HG03521 (cell line): ENCODE measurements around the gene CHIT1.
A peak's percentile ranks its signal among the peaks of the same experiment; 100 is the strongest.

ENCODE experiments used
- ATAC-seq: cut with Tn5 transposase; IDR thresholded peaks from one replicate; pipeline ENCODE4 v1.9.1; 2021; ENCODE audit warnings: mild to moderate bottlenecking, moderate library complexity; ENCODE audit not compliant: unreplicated experiment

The CHIT1 gene

DNA sequence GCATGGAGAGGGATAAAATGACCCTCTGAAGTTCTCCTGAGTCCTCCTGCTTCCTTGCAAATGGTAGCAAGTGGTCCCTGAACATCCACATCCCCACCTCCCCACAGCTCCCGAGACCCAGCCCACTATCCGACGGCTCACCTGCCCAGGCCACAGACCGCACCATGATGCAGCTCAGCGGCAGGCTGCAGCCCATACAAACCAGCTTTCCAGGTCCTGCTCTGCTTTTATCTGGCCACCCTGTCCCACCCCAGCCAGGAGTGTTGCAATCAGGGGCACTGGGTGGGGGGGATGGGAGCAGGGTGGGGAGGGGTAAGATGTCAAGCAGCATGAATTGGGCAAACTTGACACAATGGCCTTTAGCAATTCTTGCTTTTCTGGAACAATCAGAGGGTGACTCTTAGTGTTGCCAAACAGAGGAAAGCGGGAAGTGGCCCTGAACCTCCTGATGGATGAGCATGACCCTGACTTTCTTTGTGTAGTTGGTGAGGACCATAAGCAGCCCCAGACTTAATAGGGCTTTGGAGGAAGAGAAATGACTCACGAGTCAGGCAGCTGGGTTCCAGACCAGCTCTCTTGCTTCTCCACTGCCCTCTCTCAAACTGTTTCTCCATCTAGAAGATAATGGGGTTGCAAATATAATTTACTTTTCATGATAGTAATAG is at the start of gene CHIT1:
Gene CHIT1 (minus strand): TSS at position 203 of the 665 bp plus-strand sequence. CDS start 37 bp downstream, at position 166.
- ATAC-seq: no peak

DNA sequence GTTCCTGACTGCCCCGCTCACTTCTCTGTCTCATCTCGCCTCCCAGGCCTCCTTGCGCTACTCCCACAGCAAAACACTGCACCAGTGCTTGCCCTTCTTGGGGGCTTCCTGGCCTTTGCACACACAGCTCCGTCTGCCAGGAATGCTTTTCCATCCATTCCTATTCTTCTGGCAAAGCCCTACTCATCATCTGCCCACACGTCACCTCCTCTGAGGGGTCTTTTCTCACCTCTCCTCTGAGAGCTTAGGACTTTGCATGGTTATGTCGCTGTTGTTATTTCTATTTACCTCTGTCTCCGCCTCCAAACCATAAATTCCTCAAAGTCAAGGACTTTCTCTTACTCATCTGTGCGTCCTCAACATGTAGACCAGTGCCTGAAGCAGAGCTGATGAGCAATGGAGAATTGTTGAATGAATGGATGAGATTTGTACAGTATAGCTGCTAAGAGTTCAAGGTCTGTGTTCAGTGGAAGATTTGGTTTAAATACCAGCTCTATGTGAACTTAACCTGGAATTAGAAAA is 49.5 kb upstream of the CHIT1 start:
- no peak for ATAC-seq

DNA sequence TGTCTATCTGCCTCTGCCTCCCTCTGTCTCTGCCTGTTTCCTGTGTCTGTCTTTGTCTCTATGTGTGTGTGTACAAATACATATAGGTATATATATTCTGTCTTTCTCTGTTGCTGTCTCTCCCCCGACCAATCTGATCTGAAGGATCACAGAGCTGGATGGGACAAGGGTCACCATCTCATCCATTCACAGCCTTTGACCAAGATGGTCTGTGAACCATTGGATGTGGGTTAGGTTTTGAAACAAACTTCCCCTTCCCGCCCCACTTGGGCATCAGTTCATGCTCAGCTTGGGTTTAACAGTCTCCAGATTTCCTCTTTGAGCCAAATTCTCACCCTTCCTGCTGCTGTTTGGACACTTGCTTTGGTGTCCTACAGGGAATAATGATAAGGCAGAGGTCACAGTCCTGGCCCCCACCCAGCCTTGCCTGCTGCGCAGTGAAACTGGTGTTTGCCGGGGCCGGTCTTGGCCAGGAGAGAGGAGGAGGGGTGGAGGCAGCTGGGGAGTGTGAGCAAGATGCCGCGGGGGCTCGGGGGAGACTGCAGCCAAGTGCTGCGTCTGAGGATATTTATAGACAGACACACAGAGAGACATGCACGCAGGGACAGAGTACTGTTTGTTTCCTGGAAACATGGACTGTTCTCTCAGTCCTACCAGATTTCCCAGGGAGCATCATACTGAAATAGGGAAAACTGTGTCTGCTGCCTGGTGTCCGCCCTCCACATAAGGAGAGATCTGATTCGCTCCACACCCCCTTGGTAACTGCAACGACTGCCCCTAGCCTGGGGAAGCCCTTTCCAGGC is 48.8 kb upstream of the CHIT1 start:
- no peak for ATAC-seq

DNA sequence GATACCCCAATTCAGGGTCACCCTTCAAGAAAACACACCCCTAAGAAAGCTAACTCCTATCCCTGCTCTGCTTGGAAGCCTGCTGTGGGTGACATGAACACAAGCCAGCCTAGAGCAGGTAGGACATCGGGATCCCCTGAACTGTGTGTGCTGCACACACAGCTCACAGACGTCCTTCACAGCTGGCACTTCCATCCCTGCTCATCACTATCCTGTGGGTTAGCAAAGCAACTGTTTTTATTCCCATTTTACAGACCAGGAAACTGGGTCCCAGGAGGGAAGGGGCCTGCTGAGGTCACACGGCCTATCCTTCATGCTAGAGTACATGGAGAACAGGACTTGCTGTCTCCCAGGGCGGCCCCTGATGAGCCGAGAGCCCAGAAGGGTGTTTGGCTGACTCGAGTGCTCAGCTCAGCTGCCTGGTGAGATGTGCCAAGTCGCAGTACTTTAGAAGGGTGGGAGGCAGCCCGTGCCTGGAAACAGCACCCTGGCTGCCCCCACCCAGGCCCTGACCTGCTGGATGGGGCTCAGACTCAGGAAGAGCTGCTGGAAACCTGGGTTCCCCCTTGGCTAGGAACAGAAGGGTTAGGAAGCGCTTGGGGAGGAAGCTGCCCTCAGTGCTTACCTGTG is 47.6 kb upstream of the CHIT1 start:
- no peak for ATAC-seq

DNA sequence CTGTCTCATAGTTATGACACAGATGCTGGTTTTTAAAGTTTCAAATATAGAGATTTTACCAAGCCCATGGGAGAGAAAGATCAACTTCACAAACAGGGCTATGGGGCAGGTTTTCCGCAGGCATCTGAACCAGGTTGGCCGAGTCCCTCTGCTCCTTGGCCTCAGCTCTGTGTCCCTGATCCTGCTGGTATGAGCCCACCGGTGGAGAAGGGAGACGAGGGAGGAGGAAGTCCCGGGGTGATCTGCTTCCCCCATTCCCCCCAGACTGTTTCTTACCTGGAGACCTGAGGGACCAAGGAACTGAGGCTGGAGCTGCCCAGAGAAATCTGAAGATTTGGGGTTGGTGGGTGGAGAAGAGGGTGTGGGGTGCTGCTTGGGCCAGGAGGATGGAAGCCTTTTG is 46.9 kb upstream of the CHIT1 start:
- ATAC-seq: no peak

DNA sequence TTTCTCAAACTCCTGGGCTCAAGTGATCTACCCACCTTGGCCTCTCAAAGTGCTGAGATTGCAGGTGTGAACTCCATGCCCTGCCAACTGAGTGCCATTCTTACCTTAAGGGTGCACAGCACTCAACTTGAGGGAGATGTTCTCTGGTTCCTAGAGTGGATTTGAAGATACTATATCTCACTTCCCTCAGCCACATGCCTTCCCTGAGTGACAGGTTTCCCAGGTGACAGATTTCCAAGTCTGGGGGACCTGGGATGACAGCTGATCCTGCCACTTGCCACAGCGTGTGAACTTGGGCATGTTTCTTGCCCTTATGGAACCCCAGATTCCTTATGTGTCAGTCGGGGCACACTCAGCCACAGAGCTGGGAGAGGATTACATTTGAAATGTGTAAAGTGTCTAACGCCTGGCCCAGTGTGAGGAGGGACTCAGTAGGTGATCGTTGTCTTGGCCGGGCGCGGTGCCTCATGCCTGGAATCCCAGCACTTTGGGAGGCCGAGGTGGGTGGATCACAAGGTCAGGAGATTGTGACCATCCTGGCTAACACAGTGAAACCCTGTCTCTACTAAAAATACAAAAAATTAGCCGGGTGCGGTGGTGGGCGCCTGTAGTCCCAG is 46.3 kb upstream of the CHIT1 start:
- no peak for ATAC-seq

DNA sequence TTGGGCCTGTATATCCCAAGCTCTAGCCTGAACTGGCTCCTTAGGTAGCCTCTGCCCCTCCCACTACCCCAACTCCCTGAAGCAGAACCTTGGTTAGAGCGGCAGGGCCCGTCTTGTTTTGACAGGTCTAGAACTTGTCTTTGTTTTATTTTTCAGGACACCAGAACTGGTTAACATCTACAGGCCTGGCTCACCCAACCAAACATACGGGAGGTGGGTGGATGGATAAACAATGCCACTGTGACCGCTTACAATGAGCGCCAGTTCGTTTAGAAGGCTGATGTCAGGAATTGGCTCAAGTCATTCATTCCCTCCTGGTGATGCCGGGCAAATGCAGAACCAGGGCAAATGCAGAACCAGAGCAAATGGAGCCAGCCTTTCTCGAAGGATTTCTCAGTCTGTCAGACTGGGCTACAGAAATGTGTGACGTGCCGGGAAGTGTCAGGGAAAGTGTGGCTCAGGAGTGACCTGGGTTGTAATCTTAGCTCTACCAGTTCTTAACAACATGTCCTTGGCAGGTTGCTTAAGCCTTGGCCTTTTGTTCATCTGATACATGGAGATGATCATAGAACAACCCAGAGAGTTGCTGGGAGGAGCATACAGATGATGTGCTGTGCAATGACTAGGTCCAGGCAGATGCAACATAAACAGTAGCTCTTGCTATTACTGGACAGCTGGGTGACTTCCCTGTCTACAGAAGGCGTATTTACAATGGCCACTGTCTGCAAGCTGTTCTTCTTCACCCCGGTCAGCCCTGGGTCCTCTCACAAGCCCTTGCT is 45.3 kb upstream of the CHIT1 start:
- no peak for ATAC-seq

DNA sequence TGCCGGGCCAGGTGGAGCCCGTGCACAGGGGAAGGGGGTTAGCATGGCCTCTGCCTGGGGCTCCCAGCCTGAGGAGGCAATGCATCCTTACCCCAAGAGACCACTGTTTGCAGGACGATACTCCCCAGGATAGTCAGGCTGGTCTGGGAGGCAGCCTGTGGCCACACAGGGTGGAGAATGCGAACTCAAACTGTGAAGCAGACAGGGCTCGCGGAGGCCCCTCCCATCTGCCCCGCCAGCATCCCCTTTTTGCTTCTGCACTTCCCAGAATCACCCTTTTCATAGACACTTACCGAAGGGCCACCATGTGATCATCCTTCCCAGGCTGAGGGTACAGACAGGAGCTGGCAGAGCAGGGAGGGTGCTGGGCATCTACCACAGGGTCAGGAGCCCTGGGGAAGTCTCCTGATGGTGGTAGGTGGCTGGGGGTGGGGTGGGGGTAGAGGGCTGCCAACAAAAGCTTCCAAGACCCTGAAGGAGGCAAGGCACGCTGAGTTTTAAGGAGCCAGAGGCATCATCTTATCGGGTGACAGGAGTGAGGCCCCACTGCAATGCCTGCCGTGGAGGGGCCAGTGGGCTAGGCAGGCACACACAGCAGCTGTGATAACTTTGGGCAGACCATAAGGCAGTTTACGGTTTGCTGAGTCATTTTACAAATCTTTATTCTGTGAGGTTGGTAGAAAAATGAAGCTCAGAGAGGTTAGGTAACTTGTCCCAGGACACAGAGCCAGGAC is 44.6 kb upstream of the CHIT1 start:
- ATAC-seq: no peak

DNA sequence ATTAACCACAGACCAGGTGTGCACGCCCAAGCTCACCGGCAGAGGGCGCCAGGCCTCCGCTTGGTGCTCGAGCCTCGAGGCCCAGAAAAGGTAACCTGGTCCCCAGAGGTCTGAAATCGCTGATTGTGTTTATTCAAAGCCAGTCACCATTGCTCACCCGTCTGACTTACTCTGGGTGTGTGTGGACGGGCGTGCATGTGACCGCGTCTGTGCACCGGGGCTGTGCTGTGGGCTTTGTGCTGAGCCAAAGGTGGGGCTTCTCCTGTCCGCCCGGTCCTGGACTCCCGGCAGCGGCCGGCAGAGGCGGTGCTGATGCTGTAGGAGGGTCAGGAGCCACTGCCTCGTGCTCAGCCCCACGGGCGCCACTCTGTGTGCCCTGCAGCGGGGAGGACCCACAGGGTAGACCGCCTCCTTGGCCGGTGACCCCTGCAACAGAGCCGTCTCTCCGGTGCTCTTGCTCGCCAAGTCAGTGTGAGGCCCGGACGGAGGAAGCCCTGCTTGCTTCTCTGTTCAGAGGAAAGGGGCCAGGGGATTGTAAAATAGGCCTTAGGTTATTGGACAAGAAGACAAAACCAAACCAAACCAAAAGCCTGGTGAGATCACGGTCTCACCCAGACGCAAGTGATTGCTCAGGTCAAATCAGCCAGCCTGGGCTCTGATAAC is 43.9 kb upstream of the CHIT1 start:
- peak; percentile 65 for ATAC-seq

DNA sequence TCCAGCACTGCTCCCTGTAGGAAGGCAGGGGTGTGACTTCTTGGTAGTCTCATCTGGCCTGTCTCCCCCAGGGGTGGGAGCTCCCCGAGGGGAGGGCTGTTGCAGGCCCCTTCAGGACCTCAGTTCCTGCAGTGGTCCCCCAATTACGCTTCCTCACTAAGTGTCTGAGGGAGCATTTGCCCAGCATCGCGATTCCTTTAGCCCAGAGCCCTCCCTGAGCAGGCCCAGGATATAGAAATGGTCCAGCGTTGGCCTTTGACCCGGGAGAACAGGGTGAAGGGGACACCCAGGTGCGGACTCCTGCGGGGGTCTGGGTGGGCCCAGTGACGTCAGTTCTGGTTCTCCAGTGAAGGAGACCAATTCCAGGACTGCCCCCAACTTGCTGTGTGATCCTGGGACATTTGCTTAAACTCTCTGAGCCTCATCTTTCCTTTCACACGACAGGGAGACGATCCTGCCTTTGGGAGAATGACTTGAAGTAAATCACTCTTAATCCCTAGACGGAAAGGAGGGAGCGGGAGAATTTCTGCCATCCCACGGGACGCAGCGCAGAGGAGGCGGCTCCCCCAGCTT is 43.2 kb upstream of the CHIT1 start:
- ATAC-seq: no peak

DNA sequence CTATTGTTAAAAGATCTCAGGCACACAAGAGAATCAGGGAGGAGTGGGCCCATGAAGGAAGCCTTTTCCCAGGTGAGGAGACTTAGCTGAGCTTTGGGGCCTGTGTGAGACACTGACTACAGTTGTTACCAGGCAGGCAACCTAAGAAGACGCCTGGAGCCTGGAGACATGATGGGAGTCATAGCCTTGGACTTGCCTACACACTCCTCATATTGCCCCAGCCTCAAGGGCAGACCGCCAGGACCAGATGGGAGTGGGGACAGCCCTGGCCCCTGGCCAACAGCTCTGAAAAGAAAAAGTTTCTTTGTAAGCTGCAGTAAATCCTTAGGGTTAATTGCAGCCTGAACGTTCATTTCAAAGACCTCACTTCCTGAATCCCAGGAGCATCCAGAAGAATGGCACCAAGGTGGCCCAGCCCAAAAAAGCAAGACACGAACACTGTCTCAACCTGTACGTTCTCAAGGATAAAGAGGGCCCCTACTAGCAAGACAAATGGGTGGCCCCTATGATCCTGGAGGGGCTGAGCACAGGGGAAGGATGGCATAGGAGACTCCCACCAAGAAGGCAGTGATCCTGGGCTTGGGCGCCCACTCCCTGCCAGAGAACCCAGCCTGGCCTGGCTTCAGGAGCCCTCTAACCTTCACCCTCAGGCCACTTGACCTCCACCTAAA is 42.6 kb upstream of the CHIT1 start:
- ATAC-seq: no peak

DNA sequence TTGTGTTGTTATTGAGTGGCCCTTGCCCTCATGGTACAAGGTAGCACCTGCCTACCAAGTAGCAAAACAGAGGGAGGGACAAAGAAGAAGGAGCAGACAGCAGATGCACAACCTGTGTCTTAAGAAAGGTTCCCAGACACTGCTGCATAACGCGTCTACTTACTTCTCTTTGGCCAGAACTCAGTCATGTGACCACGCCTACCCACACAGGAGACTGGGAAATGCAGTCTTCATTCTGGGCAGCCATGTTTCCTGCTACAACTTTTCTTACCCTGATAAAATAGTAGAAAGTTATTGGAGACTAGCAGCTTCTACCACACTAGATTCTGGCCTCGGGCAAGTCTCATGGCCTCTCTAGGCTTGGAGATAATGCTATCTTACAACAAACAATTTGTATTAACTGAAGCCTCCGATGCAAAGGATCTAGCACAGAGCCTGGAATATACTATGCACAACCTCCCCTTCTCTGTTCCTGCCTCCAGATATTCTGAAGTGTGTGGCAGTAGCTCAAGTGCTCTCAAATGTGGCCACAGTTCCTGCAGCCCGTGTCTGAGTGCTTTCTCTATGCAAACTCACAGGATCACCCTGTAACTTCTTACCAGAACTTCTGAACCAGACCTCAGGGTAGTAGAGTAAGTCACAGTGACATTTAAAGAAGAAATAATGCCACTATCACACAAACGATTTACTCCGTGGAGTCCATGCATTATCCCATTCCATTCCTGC is 41.7 kb upstream of the CHIT1 start:
- ATAC-seq: no peak

DNA sequence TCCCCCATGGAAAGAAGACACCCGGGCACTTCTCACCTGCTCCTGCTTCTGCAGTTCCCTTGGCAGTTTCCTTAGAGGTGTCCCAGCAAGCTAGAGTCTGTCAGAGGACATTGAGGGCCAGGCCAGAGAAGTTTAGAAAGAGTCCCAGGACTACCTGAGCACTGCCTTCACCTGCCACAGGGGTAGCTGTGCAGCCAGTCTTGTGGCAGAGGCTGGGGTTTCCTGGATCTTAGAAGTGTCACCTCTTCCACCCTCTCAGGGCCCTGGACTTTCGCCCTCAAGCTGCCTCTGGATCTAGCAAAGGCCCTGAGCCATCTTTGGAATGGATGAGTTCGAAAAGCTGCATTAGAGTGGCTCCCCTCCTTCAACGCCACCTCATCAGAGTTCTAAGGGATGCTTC is 41.0 kb upstream of the CHIT1 start:
- ATAC-seq: no peak

DNA sequence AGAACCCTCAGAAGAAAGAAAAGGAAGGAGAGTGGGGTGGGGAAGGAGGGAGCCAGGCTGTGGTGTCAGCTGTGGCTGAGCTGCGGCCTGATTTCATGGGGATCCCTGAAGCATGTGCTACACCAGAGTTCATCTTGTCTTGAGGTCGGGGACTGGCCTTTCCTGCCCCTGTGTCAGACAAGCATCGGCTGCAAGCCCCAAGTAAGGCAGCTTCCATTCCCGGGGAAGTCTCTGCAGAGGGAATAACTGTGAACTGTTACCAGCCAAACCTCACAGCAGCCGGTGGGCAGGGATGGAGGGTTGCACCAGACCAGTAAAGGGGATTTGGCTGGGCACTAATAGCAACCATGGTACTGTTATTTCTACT is 40.2 kb upstream of the CHIT1 start:
- ATAC-seq: no peak

DNA sequence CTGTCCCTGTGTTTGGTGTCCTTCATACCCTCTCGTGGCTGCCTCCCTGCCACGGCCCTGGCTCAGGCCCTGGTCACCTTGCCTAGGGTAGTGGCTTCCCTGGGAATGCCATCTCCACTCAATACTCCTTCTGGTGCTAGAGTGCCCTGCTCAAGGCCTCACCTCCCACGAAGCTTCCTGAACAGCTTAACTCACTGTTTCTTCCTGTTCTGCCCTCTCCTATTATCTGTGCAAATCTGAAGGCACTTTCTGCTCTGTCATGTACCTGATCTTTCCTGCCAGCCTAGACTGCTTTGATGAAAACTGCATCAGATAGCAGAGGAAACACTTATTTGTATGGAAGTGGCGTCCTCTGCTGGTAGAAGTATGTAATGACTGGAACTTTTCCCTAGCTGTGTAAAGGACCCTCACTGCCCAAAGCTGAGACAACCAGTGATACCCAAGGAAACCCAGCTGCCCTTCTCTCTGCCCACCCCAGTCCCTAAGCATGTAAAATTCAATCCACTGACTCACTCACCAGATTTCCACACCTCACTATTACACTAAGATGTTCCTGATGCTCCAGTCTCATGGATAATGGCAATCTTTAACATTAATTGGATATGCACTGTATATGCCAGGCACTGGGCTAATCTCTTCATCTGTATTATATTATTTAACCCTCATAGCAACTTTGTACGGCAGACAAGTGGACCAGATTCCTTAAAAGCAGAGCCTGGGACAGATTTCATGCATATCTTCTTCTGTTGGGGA is 39.6 kb upstream of the CHIT1 start:
- ATAC-seq: no peak

DNA sequence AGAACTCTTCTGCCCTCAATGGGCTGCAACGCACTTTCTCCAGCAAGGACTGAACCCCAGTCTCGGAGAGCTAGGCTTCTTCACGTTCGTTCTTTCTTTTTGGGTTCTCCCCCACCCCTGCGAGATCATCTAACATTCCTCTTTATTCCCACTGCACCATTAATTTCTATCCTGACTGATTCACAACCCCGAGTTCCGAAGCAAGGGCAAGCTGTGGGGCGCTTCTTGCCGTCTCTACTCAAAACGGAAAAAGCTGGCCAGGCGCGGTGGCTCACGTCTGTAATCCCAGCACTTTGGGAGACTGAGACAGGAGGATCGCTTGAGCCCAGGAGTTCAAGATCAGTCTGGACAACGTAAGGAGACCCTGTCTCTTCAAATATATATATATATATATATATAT is 38.4 kb upstream of the CHIT1 start:
- ATAC-seq: no peak

DNA sequence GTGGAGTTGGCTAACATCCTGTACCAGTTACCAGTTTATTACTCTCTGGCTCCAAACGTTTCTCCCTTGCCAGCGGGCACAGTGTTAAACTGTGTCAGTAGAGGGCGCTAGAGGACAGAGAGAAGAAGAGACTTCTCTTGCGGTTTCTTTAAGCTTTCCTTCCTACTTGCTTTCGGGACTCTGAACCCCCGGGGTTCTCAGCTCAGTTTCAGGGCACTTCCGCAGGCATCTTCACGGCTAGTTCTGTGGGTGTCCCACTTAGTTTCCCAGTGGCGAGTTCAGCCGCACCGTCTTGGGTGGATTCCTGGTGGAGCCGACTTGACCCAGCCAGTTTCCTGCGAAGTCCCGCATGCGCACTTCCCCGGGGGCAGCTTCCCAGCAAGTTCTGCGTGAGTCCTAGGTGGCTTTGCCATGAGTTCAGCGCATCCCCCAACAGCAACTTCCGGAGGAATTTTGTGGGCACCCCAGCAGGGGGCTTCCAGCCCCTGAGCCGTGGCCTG is 37.9 kb upstream of the CHIT1 start:
- ATAC-seq: peak; percentile 39
